ENCODE results near the gene FTO.
"Not testable (repeated sequence)": the region's sequence is repeated elsewhere in the genome, so short reads cannot be mapped to it uniquely, and the experiment has no call there.

Gene FTO

DNA sequence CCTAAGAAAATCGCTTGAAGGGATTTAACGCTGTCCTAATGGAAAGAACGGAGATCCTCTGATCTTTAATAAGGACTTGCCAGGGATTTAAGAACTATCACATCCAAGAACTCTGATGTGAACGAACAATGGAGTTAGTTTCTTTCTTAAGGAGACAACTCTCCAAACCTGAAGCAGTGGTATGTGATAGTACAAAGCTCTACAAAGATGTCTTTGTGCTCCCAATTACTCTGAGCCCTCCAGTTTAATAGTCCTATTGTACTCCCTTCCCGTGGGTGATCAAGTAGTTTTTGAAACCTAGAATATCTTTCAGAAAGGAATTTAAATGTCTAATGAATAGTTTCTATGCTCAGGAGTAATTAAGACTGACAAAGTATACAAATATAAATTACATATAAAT, 123.8 kb downstream of the FTO start:
- DNase-seq (ENCODE audit: low read depth): no peak

GRCh38 chr16:53829186-53829747, 125.3 kb downstream of the FTO start:
- DNase-seq (ENCODE audit: low read depth): peak; percentile 38

DNA sequence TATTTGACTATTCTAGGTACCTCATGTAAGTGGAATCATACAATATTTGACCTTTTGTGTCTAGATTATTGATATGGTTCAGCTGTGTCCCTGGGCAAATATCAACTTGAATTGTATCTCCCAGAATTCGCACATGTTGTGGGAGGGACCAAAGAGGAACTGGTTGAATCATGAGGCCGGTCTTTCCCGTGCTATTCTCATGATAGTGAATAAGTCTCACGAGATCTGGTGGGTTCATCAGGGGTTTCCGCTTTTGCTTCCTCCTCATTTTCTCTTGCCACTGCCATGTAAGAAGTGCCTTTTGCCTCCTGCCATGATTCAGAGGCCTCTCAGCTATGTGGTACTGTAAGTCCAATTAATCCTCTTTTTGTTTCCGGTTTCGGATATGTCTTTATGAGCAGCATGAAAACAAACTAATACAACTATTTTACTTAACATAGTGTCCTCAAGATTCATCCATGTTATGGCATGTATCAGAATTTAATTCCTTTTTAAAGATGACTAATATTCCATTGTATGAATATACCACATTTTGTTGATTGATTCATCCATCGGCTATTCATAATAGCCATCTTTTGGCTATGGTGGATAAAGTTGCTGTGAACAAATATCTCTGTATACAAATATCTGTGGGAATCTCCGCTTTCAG, 129.1 kb downstream of the FTO start:
- DNase-seq (ENCODE audit: low read depth): no peak

DNA sequence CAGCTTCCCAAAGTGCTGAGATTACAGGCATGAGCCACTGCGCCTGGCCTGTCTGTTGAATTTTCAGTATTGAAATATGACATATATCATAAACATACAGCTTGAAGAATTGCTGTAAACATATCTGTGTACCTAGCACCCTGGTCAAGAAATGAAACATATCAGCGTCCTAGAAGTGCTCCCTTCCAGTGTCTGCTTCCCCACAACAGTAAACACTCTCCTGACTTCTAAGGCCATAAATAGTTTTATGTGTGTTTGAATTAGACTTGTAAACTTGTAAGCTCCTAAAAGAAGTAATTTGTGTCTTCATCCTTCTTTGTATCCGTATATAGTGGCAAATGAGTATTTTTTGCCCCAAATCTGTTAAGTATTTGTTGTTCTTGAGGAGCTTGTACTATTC, 132.2 kb downstream of the FTO start:
- DNase-seq (ENCODE audit: low read depth): no peak

DNA sequence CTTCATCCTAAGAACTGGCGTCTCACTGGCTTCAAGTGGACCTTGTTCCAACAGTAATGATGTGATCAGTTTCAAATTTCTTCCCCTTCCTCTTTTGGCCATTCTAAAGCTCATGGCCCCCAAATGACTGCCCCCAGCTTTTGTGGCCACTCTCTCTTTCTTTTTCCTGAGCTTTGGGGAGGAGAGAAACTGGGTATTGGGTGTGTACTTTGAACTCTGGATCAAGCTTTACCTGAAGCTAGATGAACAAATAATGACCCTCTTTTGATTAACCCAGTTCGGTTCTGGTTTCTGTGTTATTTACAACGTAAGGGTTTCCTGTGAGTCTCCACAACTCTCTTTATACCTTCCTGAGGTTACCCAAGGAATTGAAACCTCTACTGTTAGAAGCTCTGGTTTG, 132.7 kb downstream of the FTO start:
- no peak for DNase-seq (ENCODE audit: low read depth)

DNA sequence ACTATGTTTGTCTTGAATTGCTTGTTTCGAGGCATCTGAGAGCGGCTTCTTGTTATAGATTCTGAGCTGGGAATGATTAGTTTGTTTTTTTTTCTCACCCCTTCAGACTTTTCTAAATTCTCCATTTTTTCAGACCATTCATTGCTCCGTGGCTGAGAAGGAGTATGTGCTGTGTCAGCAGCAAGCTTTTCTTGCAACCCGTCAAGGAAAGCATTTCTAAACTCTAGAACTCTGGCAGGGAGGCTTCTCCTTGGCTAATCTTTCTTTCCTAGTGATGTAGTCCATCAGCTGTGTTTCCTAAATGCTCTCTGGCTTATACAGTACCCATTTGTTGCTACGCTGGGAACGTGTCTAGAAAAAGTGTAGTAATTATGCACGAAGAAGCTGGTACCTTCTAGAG, 133.5 kb downstream of the FTO start:
- no peak for DNase-seq (ENCODE audit: low read depth)

- no peak for DNase-seq (ENCODE audit: low read depth)
These were observed 135.2 kb downstream of the FTO start for GRCh38 chr16:53839150-53839549.

GRCh38 chr16:53840456-53840855, 136.5 kb downstream of the FTO start:
- no peak for DNase-seq (ENCODE audit: low read depth)

DNA sequence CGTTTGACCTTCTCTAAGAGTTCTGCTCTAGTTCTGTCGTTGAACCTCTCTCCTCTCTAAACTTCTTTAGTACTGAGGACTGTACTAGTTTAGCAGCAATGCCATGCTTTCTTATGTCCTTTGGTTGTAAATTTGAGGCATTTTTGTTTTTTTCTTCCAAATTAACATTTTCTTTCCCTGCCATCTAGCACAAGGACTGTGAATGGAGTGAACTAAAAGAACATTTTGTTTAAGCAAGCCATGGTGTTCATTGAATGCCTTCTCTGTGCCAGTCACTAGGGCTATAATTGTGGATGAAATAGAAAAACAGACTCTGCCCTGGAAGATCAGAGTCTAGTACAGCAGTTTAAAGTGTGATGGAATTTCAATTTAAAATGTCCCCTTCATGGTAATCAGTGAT, 137.9 kb downstream of the FTO start:
- DNase-seq (ENCODE audit: low read depth): no peak

DNA sequence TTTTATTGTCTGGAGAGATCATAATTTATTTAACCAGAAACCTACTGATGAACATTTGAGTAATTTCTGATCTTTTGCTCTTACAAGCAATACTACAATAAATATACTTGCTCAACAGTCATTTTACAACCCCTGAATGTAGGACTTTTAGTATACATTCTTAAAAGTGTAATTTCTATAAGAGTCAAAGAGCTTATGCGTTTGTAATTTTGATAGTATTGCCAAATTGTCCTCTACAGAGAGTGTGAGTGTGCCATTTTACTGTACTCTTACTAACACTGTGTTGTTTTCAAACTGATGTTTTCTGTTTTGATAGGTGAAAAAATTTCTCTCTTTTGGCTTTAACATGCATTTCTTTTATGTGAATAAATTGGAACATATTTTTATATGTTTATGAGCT, 139.1 kb downstream of the FTO start:
- no peak for DNase-seq (ENCODE audit: low read depth)

DNA sequence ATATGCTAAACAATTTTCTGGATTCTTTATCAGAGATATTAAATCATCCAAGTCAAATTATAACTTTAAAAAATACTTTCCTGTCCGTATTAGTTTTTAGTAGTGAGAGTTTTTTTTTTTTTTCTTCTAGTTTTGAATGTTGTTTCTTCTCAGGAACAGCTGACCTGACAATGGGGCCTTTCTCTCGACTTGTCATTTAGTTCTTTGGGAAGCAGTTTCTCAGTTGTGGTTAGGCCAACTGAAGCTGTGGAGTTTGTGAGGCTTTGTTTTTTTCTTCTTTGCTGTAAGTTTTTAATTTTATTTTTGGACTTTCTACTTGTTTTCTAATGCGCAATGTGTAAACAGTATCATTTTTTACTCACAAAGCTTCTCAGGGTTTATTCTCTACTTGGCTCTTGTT, 140.8 kb downstream of the FTO start:
- no peak for DNase-seq (ENCODE audit: low read depth)

DNA sequence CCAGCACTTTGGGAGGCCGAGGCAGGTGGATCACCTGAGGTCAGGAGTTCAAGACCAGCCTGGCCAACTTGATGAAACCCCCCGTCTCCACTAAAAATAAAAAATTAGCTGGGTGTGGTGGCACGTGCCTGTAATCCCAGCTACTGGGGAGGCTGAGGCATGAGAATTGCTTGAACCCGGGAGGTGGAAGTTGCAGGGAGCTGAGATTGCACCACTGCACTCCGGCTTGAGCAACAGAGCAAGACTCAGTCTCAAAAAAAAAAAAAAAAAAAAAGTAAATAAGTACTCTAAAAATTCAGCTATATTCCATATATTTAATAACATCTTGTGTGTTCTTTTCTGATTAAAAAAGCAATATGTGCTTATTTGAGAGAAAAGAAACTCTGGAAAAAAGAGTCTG, 142.6 kb downstream of the FTO start:
- DNase-seq (ENCODE audit: low read depth): not testable (repeated sequence)

GRCh38 chr16:53846971-53847370, 143.0 kb downstream of the FTO start:
- DNase-seq (ENCODE audit: low read depth): no peak

DNA sequence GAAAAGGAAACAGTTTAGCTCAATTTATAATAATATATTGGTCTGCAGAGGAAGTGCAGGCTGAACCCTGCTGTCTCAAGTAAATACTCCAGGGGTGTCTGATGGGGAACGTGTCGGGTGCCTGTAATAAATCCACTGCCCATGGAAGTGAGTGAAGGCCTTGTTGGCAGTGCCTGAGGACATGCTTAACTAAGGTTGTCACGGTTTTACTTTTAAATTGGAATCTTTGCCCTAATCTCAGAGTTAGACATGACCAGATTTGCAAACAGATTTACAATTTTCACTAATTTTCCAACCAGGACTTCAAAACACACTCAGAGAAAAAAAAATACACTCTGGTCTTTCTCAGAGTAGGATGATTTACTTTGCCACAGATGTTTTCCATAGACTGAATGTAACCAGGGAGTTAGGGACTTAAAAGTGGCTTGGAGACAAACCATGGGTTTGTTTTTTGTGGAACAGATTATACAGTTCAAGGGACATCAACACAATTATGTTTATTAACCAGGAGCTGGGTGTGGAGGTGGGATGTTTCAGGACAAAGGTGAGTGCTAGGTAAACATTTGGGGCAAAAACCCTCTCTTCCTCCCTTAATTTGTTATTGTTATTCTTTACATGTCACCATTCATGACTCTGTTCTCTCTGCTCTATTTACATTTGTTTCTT, 144.5 kb downstream of the FTO start:
- no peak for DNase-seq (ENCODE audit: low read depth)

- no peak for DNase-seq (ENCODE audit: low read depth)
These were observed 145.0 kb downstream of the FTO start for GRCh38 chr16:53848950-53849349.

GRCh38 chr16:53849585-53849984, 145.6 kb downstream of the FTO start:
- DNase-seq (ENCODE audit: low read depth): no peak

DNA sequence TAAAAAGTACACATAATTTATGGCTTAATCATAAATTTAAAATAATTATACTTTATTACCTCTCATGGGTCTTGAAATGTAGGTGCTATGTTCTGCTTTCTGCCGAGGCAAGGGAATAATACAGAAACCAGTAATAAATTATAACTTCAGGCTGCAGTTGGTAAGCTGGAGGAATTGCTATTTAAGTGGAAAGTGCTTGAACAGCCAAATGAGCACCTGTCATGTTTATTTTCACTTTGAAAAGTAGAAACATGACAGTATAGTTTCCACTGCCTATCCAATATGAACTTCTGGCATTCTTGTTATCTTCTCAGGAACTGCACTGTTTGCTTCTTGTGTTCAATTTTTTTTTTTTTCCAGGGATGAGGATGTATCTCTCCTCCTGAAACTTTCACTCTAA, 146.0 kb downstream of the FTO start:
- DNase-seq (ENCODE audit: low read depth): no peak

DNA sequence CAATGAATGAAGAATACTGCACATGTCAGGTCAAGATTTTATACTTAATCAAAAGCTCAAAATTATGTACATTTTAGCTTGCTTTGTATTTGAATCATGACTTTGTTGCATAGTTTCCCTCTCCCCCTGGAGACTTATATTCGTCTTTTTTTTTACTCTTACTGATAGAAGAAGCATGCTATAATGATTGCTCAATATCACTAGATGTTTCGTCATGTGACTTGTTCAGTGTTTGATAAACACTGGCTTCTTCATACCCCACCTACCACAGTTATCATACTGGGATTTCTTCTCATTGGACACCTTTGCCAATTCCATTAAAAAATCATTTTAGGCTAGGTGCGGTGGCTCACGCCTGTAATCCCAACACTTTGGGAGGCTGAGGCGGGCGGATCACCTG, 148.7 kb downstream of the FTO start:
- DNase-seq (ENCODE audit: low read depth): no peak

GRCh38 chr16:53855056-53855455, 151.1 kb downstream of the FTO start:
- DNase-seq (ENCODE audit: low read depth): no peak

GRCh38 chr16:53855511-53855910, 151.6 kb downstream of the FTO start:
- no peak for DNase-seq (ENCODE audit: low read depth)

- no peak for DNase-seq (ENCODE audit: low read depth)
These were observed 156.1 kb downstream of the FTO start for GRCh38 chr16:53859995-53860540.

DNA sequence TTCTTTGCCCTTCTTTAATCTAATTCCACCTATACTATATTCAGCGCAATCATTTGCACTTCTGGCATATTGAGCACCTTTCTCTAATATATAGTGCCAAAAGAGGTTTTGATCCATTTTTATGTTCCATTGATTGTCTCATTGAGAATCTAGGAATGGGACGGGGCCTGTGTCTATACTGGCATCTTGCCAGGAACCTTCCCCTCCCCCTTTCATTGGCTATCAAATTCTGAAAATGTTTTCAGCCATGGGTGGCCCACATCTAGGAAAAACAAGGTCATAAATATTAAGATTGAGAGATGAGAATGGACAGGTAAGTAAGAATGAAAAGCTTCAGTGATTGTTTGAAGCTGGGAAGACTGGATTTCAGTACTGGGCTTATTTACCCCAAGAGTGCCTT, 159.9 kb downstream of the FTO start:
- DNase-seq (ENCODE audit: low read depth): no peak

DNA sequence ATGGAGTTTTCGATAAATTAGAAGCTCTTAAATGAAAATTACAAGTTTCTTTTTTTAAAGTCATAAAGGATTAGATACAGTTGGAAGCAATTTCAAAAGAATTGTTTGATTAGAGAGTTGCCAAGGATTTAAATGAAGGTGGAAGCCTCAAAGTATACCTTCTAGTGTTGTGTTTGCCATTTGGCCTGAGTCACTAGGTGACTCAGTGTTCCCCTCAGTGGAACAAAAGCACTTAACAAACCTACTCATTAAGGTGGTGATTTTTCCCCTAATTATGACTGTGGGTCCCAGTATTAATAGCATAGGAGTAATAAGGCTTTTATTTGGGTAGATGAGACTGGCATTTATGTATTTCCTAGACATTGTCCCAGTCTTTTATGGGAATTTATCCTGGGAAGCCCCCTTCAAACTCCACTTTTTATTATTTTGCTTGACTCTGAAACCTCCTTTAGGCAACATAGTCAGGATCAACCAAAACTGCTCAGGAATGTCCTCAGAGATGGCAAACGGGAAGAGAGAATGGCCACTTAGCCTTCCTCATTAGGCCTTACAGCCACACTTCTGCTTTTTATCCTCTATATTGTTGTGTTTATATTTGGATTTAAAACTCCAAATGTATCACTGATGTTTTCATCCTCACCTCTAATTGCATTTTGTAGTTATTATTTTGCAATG, 161.0 kb downstream of the FTO start:
- peak; percentile 19 for DNase-seq (ENCODE audit: low read depth)
